ENCODE measurements around the gene TMPRSS13.
A peak's percentile ranks its signal among the peaks of the same experiment; 100 is the strongest.
"Not testable (repeated sequence)": the region's sequence is repeated elsewhere in the genome, so short reads cannot be mapped to it uniquely, and the experiment has no call there.

TMPRSS13 gene

GRCh38 chr11:117950301-117950700 lies 21.1 kb upstream of the TMPRSS13 start:
- peak; percentile 31; the same call in 1 of the 2 replicates for TF ChIP-seq CTCF (IDR thresholded peaks at IDR 0.05; ENCODE audit: control insufficient read depth, extremely low read depth, insufficient read depth)
- no peak for DNase-seq (ENCODE audit: low read depth)
- no peak overlapping the region for H3K4me3 ChIP-seq (ENCODE audit: low read depth, low read length)

DNA sequence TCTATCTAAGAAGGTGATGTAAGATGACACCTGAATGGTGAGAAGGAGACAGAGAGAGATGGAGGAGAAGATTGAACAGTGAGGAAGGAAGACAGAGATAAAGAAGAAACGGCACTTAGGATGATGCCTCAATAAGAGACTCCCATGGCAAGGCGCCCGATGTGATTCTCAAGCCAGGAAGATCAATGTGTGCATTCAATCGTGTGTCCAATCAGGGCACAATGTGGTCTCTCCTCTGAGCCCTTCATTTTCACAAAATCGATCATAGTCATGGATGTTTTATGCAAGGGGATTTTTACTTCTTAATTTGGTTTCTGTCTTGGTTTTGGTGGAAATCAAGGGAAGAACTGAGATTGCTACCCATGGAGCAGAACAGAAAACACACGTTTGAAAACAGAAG lies 19.9 kb upstream of the TMPRSS13 start:
- no peak for TF ChIP-seq CTCF (IDR thresholded peaks at IDR 0.05; ENCODE audit: control insufficient read depth, extremely low read depth, insufficient read depth)
- no peak overlapping the region for H3K4me3 ChIP-seq (ENCODE audit: low read depth, low read length)
- no peak for DNase-seq (ENCODE audit: low read depth)

- DNase-seq (ENCODE audit: low read depth); H3K4me3 ChIP-seq (ENCODE audit: low read depth, low read length): not testable (repeated sequence)
Observed at GRCh38 chr11:117948466-117948865, 19.3 kb upstream of the TMPRSS13 start.

DNA sequence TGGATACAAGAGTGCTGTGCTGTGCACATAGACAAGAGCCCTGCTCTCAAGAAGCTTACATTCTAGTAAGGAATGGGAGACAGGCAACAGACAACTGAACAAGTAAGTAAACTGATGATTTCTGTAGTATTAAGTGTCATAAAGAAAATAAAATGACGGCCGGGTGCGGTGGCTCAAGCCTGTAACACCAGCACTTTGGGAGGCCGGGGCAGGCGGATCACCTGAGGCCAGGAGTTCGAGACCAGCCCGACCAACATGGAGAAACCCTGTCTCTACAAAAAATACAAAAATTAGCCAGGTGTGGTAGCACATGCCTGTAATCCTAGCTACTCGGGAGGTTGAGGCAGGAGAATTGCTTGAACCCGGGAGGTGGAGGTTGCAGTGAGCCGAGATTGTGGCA lies 18.5 kb upstream of the TMPRSS13 start:
- H3K4me3 ChIP-seq (ENCODE audit: low read depth, low read length); DNase-seq (ENCODE audit: low read depth): not testable (repeated sequence)

DNA sequence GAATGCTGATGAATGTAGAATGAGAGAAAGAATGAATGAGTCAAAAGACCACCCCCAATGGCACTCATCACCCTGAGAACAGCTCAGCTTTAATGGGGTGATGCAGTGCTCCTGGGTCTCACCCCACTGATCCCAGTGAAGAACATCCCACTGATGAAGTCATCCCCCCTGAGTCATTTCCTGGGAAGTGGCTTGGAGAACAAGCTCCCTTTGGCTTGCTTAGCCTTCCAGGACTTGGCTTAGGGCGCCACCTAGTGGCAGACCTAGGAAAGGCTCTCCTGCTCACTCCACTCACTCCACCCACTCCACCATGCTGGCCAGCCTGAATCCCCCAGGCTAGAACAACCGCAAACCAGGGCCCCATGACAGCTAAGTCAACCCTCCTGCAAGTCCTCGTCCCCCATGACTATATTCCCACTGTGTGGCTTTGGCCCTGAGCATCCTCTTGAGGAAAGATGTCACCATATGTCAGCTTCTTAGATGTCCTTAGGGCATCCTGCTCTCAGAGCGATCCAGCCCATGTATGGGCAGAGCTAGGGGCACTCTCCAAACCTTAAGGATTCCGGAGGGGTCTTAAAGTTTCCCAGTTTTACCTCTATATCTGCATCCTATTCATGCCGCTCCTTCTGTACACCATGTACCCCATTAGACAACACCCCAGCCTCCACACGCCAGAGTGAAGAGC lies 17.8 kb upstream of the TMPRSS13 start:
- no peak overlapping the region for H3K4me3 ChIP-seq (ENCODE audit: low read depth, low read length)

GRCh38 chr11:117946156-117946841 lies 17.1 kb upstream of the TMPRSS13 start:
- no peak for TF ChIP-seq CTCF (IDR thresholded peaks at IDR 0.05; ENCODE audit: control insufficient read depth, extremely low read depth, insufficient read depth)
- no peak overlapping the region for H3K4me3 ChIP-seq (ENCODE audit: low read depth, low read length)
- DNase-seq (ENCODE audit: low read depth) = no peak

More for the DNA sequence above, 17.8 kb upstream of the TMPRSS13 start:
- TF ChIP-seq CTCF (IDR thresholded peaks at IDR 0.05; ENCODE audit: control insufficient read depth, extremely low read depth, insufficient read depth) = peak; percentile 90
- peak; percentile 40 for DNase-seq (ENCODE audit: low read depth)

DNA sequence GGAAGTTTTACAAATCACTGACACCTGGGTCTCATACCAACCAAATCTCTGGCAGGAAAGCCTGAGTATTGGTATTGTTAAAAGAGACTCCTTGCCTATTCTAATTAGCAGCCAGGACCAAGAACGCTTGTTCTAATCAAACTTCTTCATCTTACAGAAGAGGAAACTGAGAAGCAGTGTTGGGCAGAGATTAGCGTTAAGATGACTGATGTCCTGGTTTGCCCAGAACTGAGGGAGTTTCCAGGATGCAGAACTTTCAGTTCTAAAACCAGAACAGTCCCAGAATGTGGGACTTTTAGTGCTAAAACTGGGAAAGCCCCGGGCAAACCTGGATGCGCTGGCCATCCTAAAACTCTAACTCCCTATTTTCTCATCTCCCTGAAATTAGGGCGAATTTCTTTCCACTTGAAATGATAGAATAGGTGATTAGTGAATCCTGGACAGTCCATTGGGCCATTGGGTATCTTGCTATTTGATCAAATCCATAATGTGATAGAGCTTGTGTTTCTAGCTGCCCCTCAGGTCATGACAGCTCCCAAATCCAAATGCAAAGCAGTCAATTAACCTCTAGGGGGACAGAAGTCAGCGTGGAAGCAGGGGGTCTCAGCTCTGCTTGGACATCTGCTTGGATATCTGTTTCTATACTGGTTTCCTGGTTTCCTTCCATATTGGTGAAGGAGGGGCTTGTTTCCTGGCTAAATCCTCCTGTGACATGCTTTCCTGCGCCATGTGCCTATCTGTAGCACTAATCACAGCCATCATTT lies 16.0 kb upstream of the TMPRSS13 start:
- no peak for DNase-seq (ENCODE audit: low read depth)
- no peak overlapping the region for H3K4me3 ChIP-seq (ENCODE audit: low read depth, low read length)

More for the DNA sequence above, 16.0 kb upstream of the TMPRSS13 start:
- TF ChIP-seq CTCF (IDR thresholded peaks at IDR 0.05; ENCODE audit: control insufficient read depth, extremely low read depth, insufficient read depth) = no peak
